Gastroesophageal sphincter (tissue), 3 donors: ENCODE measurements around the gene GSTT2B.

Source experiments
- EP300 ChIP-seq: sonication (generic); formaldehyde crosslinking; IDR thresholded peaks from one replicate; pipeline ENCODE4 v1.6.1; 2017; ENCODE audit warnings: antibody characterized with exemption, mild to moderate bottlenecking
- POLR2A ChIP-seq, 2 donors: fragments of 450-650 bp; IDR thresholded peaks; one replicate each; pipeline ENCODE4 v1.6.1; 2017; ENCODE audit warnings: antibody characterized with exemption in 2 of 2, mild to moderate bottlenecking in 2 of 2, moderate library complexity in 1 of 2
- POLR2AphosphoS5 ChIP-seq: sonication (generic); formaldehyde crosslinking; IDR thresholded peaks from one replicate; pipeline ENCODE4 v1.6.1; 2017; ENCODE audit warnings: antibody characterized with exemption
- TF ChIP-seq, protein P1 (sequence below), 4 experiments: fragments of 200-600 bp in 2 of 4; fragments of 450-650 bp in 2 of 4; sonication (generic) in 1 of 4; IDR thresholded peaks; one replicate each; pipeline ENCODE4 v1.5.1; 2017 to 2019; ENCODE audit warnings: antibody characterized with exemption in 4 of 4, mild to moderate bottlenecking in 2 of 4, moderate library complexity in 2 of 4

GRCh38 chr22:24006914-24007214 is 45.9 kb upstream of the GSTT2B start:
- TF ChIP-seq, protein P1, sequence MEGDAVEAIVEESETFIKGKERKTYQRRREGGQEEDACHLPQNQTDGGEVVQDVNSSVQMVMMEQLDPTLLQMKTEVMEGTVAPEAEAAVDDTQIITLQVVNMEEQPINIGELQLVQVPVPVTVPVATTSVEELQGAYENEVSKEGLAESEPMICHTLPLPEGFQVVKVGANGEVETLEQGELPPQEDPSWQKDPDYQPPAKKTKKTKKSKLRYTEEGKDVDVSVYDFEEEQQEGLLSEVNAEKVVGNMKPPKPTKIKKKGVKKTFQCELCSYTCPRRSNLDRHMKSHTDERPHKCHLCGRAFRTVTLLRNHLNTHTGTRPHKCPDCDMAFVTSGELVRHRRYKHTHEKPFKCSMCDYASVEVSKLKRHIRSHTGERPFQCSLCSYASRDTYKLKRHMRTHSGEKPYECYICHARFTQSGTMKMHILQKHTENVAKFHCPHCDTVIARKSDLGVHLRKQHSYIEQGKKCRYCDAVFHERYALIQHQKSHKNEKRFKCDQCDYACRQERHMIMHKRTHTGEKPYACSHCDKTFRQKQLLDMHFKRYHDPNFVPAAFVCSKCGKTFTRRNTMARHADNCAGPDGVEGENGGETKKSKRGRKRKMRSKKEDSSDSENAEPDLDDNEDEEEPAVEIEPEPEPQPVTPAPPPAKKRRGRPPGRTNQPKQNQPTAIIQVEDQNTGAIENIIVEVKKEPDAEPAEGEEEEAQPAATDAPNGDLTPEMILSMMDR (IDR thresholded peaks at IDR 0.05) = no peak
- no peak for TF ChIP-seq POLR2AphosphoS5
- TF ChIP-seq EP300 = no peak
- TF ChIP-seq POLR2A (IDR thresholded peaks at IDR 0.05) = no peak
